ENCODE data around the gene NFASC.
A peak's percentile ranks its signal among the peaks of the same experiment; 100 is the strongest.

NFASC gene

DNA sequence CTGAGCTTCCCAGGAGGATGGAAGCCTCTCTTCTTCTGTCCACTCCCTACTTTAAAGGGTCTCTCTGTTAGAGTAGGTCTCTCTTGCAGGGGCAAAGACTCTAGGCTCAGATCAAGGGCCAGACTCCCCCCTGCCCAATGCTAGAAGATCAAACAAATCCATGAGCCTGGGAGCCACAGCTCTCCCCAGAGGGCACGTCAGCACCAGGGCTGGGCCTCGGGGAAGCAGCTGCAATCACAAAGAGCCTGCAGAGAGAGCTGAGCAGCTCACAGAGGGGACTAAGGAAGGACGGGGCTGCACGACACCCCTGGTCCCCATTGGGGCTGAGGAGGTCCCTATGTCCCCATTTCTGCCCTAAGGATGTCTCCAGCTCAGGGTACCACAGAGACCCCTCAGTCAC, 176.2 kb downstream of the NFASC start:
- peaks cover 0 to 32% (median 5%) of the 10 kb centered on the region in 11 experiments; a peak in 6 of 22 replicates for H4K20me1 ChIP-seq
- H3K9me3 ChIP-seq (replicated peaks in 1 of 11) = no peaks in the 10 kb centered on the region
- H3K36me3 ChIP-seq = no peaks in the 10 kb centered on the region
- H3K27me3 ChIP-seq = peaks cover 29 to 40% (median 36%) of the 10 kb centered on the region in 11 experiments
- no peak for TF ChIP-seq Cebpa-rat (IDR thresholded peaks at IDR 0.05)
- peak overlapping the region in 9 of 11 experiments; percentile 18 to 88 (median 78); a peak in 17 of 22 replicates for H3K4me2 ChIP-seq
- H3K4me1 ChIP-seq = peaks cover 11 to 59% (median 50%) of the 10 kb centered on the region in 10 experiments; a peak in 18 of 20 replicates
- no peak overlapping the region for H3K27ac ChIP-seq
- H3K4me3 ChIP-seq = no peak overlapping the region; a peak in 1 of 20 replicates
- H3K9ac ChIP-seq = peak overlapping the region in 2 of 11 experiments; percentile 10 to 45; a peak in 2 of 22 replicates

DNA sequence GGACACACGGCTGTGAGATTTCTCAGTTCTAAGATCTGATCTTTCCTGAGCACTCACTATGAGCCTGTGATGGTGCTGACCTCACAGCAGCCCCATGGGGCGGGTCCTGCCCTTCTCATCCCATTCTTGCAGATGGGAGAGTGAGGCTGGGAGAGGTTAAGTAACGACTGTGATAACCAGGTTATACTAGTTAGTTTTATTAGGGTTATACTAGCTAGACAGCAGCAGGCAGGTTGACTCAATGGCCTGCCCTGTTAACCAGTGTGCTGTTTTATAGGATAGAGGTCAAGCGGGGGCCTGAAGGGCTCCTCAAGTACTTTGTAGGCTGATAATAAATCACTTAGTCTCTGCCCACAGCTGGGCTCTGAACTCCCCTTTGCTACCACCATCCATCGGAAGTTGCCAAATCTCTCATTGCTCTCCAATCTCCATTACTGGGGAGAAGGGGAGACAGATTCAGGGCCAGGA, 177.1 kb downstream of the NFASC start:
- H3K9ac ChIP-seq = peak overlapping the region in 1 of 11 experiments; percentile 45; a peak in 1 of 22 replicates
- H3K27me3 ChIP-seq = peaks cover 22 to 30% (median 28%) of the 10 kb centered on the region in 11 experiments
- H3K4me2 ChIP-seq = peak overlapping the region in 9 of 11 experiments; percentile 18 to 88 (median 78); a peak in 16 of 22 replicates
- H4K20me1 ChIP-seq = peaks cover 0 to 32% (median 5%) of the 10 kb centered on the region in 11 experiments; a peak in 7 of 22 replicates
- no peak overlapping the region for H3K27ac ChIP-seq
- no peak for TF ChIP-seq Cebpa-rat (IDR thresholded peaks at IDR 0.05)
- H3K4me1 ChIP-seq = peaks cover 9 to 59% (median 50%) of the 10 kb centered on the region in 10 experiments; a peak in 19 of 20 replicates
- H3K4me3 ChIP-seq = no peak overlapping the region
- no peaks in the 10 kb centered on the region for H3K9me3 ChIP-seq (replicated peaks in 1 of 11)
- no peaks in the 10 kb centered on the region for H3K36me3 ChIP-seq

DNA sequence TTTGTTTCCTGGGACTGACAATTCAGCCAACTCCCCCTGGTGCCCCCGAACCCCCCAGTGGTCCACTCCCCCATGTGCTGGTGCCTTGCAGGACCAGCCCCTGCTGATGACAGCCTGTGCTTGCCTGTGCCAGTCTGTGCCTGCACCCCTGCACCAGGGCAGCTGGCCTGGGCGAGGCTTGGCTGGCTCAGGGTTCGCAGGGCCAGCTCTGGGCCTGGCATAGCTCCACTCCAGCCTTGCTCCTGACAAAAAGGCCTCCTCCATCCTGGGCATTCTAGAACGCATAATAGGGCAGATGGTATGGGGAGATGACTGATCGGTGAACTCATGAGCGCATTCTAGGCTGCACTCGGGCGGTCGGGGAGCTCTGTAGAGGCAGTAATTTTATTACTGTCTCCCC, 177.7 kb downstream of the NFASC start:
- Histone ChIP-seq H3K9me3 (replicated peaks in 1 of 11) (no peaks in the 10 kb centered on the region), H3K27ac (no peak overlapping the region), H3K4me3 (no peak overlapping the region), H4K20me1 (peaks cover 0 to 28% (median 5%) of the 10 kb centered on the region in 11 experiments; a peak in 7 of 22 replicates), H3K36me3 (no peaks in the 10 kb centered on the region), H3K4me1 (peaks cover 10 to 60% (median 51%) of the 10 kb centered on the region in 10 experiments; a peak in 19 of 20 replicates), H3K4me2 (peak overlapping the region in 5 of 11 experiments; percentile 50 to 88 (median 78); a peak in 3 of 22 replicates), H3K9ac (no peak overlapping the region), H3K27me3 (peaks cover 17 to 24% (median 22%) of the 10 kb centered on the region in 11 experiments)
- no peak for TF ChIP-seq Cebpa-rat (IDR thresholded peaks at IDR 0.05)

DNA sequence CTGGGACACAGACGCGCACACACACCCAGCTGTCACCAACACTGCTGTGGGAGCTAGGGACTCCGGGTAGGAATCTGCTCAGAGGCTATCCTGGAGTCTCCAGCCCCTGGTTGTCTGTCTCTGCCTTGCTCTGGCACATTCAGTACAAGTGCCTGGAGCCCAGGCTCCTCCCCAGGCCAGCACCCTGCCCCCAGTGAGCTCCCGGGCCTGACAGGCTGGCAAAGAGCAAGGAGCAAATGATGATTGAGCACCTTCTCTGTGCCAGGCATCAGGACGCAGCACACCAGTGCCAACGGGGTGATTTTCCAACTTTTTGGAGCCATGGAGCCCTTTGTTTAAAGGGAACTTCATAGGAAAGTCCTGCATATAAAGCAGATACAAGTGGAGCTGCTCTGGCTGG, 178.8 kb downstream of the NFASC start:
- Histone ChIP-seq H3K9ac (no peak overlapping the region), H3K4me1 (peaks cover 7 to 64% (median 53%) of the 10 kb centered on the region in 10 experiments; a peak in 19 of 20 replicates), H3K4me2 (no peak overlapping the region), H3K36me3 (no peaks in the 10 kb centered on the region), H3K27me3 (peaks cover 6 to 13% (median 12%) of the 10 kb centered on the region in 11 experiments; a peak in 21 of 22 replicates), H3K9me3 (replicated peaks in 1 of 11) (no peaks in the 10 kb centered on the region), H3K4me3 (no peak overlapping the region), H3K27ac (no peak overlapping the region), H4K20me1 (peaks cover 0 to 17% (median under 1%) of the 10 kb centered on the region in 11 experiments; a peak in 6 of 22 replicates)
- no peak for TF ChIP-seq Cebpa-rat (IDR thresholded peaks at IDR 0.05)

DNA sequence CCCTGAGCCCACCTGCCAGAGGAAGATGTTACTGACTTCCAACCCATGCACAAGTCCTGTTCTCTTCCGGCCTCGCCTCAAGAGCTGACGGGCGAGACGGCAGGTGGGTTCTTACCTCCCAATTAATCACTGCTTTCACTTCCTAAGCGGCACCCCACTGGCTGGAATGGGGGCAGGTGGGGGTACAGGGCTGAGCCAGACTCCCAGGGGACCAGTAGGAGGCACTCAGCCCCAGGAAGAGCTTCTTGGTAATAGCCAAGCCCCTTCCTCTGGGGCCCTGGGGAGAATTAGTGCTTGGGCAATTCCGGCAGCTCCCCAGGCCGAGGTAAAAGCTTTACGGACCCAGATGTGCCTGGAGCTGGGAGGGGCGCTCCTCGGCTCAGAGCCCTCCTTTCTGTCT, 182.0 kb downstream of the NFASC start:
- peaks cover 0 to 14% (median 0%) of the 10 kb centered on the region in 11 experiments; a peak in 4 of 22 replicates for H4K20me1 ChIP-seq
- no peaks in the 10 kb centered on the region for H3K36me3 ChIP-seq
- peak overlapping the region in 4 of 11 experiments; percentile 10 to 67 (median 47); a peak in 4 of 22 replicates for H3K27ac ChIP-seq
- TF ChIP-seq Cebpa-rat (IDR thresholded peaks at IDR 0.05) = no peak
- no peaks in the 10 kb centered on the region for H3K9me3 ChIP-seq (replicated peaks in 1 of 11)
- no peaks in the 10 kb centered on the region for H3K27me3 ChIP-seq
- peak overlapping the region; percentile 13 to 93 (median 82); a peak in 21 of 22 replicates for H3K4me2 ChIP-seq
- H3K4me3 ChIP-seq = peak overlapping the region in 1 of 10 experiments; percentile 30; a peak in 1 of 20 replicates
- peak overlapping the region in 3 of 11 experiments; percentile 7 to 57 (median 56); a peak in 3 of 22 replicates for H3K9ac ChIP-seq
- peaks cover 7 to 55% (median 42%) of the 10 kb centered on the region in 10 experiments; a peak in 19 of 20 replicates for H3K4me1 ChIP-seq

DNA sequence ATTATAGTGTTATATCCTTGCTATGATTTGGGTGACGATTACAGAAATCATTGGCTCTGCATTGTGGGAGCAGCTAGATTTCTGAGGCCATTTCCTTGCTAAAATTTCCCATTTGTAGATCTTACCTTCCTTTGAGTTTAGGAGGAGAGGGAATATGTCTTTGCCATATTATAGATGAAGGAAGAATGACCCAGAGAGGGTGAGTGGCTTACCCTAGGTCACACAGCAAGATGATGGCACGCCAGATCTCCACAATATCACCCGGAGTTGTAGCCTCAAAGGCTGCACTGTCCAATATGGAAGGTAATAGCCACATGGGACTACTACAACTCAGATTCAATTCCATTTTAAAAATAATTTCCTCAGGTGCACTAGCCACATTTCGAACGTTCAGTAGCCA, 182.6 kb downstream of the NFASC start:
- Histone ChIP-seq H3K36me3 (no peaks in the 10 kb centered on the region), H3K4me2 (peak overlapping the region; percentile 13 to 93 (median 82); a peak in 21 of 22 replicates), H3K27ac (peak overlapping the region in 3 of 11 experiments; percentile 36 to 67 (median 58); a peak in 3 of 22 replicates), H3K9me3 (replicated peaks in 1 of 11) (no peaks in the 10 kb centered on the region), H3K9ac (peak overlapping the region in 2 of 11 experiments; percentile 56 to 57; a peak in 3 of 22 replicates), H3K4me3 (no peak overlapping the region), H4K20me1 (peaks cover 0 to 12% (median 0%) of the 10 kb centered on the region in 11 experiments; a peak in 3 of 22 replicates), H3K27me3 (no peaks in the 10 kb centered on the region), H3K4me1 (peaks cover 7 to 49% (median 38%) of the 10 kb centered on the region in 10 experiments; a peak in 19 of 20 replicates)
- TF ChIP-seq Cebpa-rat (IDR thresholded peaks at IDR 0.05) = no peak

DNA sequence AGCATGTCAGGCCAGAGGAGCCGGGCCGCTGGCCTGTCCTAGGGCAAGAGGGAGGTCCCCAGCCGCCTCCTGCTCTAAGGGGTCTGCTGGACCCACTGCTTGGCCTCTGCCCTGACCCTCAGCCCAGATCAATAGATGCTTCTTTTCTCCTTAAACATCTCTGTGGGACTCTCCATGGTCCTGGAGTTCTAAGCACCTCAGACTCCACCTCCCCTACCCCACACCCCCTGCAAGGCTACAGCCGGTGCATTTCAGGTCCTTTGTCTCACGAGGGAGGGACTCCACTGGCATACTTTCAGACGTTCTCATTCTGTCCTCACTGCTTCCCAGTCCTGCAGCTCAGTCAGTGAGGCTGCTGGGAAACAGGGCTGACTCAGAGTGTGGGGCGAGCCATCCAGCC, 183.4 kb downstream of the NFASC start:
- H3K27ac ChIP-seq = peak overlapping the region in 3 of 11 experiments; percentile 16 to 67 (median 34); a peak in 3 of 22 replicates
- peaks cover 7 to 44% (median 36%) of the 10 kb centered on the region in 10 experiments; a peak in 19 of 20 replicates for H3K4me1 ChIP-seq
- peak overlapping the region in 7 of 11 experiments; percentile 77 to 93 (median 84); a peak in 10 of 22 replicates for H3K4me2 ChIP-seq
- H3K36me3 ChIP-seq = no peaks in the 10 kb centered on the region
- no peaks in the 10 kb centered on the region for H3K9me3 ChIP-seq (replicated peaks in 1 of 11)
- peaks cover 0 to 7% (median 0%) of the 10 kb centered on the region in 11 experiments; a peak in 3 of 22 replicates for H4K20me1 ChIP-seq
- no peaks in the 10 kb centered on the region for H3K27me3 ChIP-seq
- no peak for TF ChIP-seq Cebpa-rat (IDR thresholded peaks at IDR 0.05)
- no peak overlapping the region for H3K9ac ChIP-seq
- H3K4me3 ChIP-seq = no peak overlapping the region

DNA sequence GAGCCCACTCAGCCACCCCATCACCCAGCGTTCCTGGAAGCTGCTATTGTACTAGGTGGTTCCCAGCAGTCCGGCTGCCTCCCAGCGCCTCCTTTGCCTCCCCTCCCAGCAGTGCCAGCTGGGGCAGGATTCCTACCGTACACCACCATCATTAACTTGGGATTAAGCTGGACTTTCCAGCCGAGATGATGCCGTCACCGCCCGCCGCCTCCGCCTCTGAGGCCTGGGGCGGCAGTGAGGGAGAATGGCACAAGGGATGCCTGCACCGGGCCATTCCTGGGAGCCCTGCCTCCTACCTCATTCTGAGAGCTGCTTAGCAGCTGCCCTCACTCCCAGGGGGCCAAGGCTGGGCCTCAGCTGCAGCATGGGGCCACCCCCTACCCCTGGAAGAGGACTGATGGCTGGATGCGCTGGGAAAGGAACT, 185.5 kb downstream of the NFASC start:
- Histone ChIP-seq H3K36me3 (no peaks in the 10 kb centered on the region), H4K20me1 (peaks cover 0 to 7% (median 0%) of the 10 kb centered on the region in 11 experiments; a peak in 3 of 22 replicates), H3K4me3 (no peak overlapping the region), H3K27me3 (no peaks in the 10 kb centered on the region), H3K9me3 (replicated peaks in 1 of 11) (no peaks in the 10 kb centered on the region), H3K4me2 (peak overlapping the region in 5 of 11 experiments; percentile 31 to 46 (median 40); a peak in 9 of 22 replicates), H3K4me1 (peaks cover 7 to 46% (median 38%) of the 10 kb centered on the region in 10 experiments; a peak in 19 of 20 replicates), H3K27ac (no peak overlapping the region), H3K9ac (0 out of 22 replicates have a peak overlapping the region, but pooled peaks of 1 of the 11 experiments have one; percentile 11)
- TF ChIP-seq Cebpa-rat (IDR thresholded peaks at IDR 0.05) = no peak

Measured in BLaER1 treated with 17β-estradiol and CSF1 and Interleukin-3, amounts not matched to agents 10 nM and 100 nM (cell line).